WI38 (cell line): ENCODE measurements around the gene GPRC5C.

Source experiments
- H3K4me3 ChIP-seq: 2 replicates; pipeline ENCODE4 v1.5.1; 2011; ENCODE audit warnings: low read depth, mild to moderate bottlenecking, control low read depth, low read length
- CTCF ChIP-seq: IDR thresholded peaks from 2 replicates; pipeline ENCODE4 v1.5.1; 2012; ENCODE audit warnings: low read depth, mild to moderate bottlenecking, control low read depth, low read length

GPRC5C gene

GRCh38 chr17:74443516-74444296 lies 11.8 kb downstream of the GPRC5C start:
- no peak for TF ChIP-seq CTCF
- no peak overlapping the region for H3K4me3 ChIP-seq

GRCh38 chr17:74444406-74444805 lies 12.5 kb downstream of the GPRC5C start:
- no peak overlapping the region for H3K4me3 ChIP-seq
- TF ChIP-seq CTCF, result no peak

GRCh38 chr17:74445158-74445557 lies 13.3 kb downstream of the GPRC5C start:
- TF ChIP-seq CTCF, result no peak
- no peak overlapping the region for H3K4me3 ChIP-seq

- no peak for TF ChIP-seq CTCF
- H3K4me3 ChIP-seq, result no peak overlapping the region
These were observed 14.9 kb downstream of the GPRC5C start for GRCh38 chr17:74446551-74447500.

GRCh38 chr17:74447628-74448159 lies 15.8 kb downstream of the GPRC5C start:
- no peak for TF ChIP-seq CTCF

GRCh38 chr17:74448756-74449155 lies 16.9 kb downstream of the GPRC5C start:
- no peak for TF ChIP-seq CTCF
- no peak overlapping the region for H3K4me3 ChIP-seq

More at GRCh38 chr17:74447628-74448159, 15.8 kb downstream of the GPRC5C start:
- no peak overlapping the region for H3K4me3 ChIP-seq

GRCh38 chr17:74449306-74449705 lies 17.4 kb downstream of the GPRC5C start:
- TF ChIP-seq CTCF, result no peak

More at GRCh38 chr17:74449306-74449705, 17.4 kb downstream of the GPRC5C start:
- H3K4me3 ChIP-seq, result no peak overlapping the region
